Hepatocyte (in vitro differentiated cells): ENCODE measurements around the gene CENPP.

Experiments
- CTCF ChIP-seq: fragments of 200-600 bp; sonication (generic); IDR thresholded peaks from 2 replicates; pipeline ENCODE4 v1.5.1; 2016; ENCODE audit warnings: antibody characterized with exemption, mild to moderate bottlenecking; ENCODE audit not compliant: poor library complexity
- EZH2 ChIP-seq: fragments of 200-600 bp; sonication (generic); IDR thresholded peaks from 2 replicates; pipeline ENCODE4 v1.6.1; 2016; ENCODE audit warnings: antibody characterized with exemption, mild to moderate bottlenecking, borderline replicate concordance

- no peak for TF ChIP-seq CTCF
- TF ChIP-seq EZH2, result no peak
Measured at GRCh38 chr9:92377876-92378275, 52.1 kb downstream of the CENPP start.
